CD4-positive, alpha-beta T cell treated with Interleukin-4 for 4 hours (primary cell): ENCODE data around the gene PRKCE.

Experiments
- DNase-seq: peaks from one replicate; pipeline ENCODE4 v3.0.0-alpha.2; 2020

Gene PRKCE

GRCh38 chr2:45634223-45634622 lies 17.3 kb upstream of the PRKCE start:
- no peak for DNase-seq

DNA sequence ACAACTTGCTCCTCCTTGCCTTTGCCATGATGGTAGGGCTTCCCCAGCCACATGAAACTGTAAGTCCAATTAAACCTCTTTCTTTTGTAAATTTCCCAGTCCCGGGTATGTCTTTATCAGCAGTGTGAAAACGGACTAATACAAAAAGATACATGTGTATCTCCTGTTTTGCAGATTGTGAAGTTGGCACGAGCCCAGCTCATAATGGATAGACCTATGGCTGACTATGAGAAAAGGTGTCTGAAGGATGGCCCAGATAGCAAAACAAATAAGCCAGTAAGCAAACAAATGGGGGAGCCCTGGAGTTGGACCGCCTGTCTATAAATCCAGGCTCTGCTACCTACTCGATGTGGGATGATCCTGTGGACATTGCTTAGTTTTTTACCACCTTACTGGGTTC lies 15.5 kb upstream of the PRKCE start:
- DNase-seq: no peak

GRCh38 chr2:45637440-45637839 lies 14.0 kb upstream of the PRKCE start:
- DNase-seq: no peak

DNA sequence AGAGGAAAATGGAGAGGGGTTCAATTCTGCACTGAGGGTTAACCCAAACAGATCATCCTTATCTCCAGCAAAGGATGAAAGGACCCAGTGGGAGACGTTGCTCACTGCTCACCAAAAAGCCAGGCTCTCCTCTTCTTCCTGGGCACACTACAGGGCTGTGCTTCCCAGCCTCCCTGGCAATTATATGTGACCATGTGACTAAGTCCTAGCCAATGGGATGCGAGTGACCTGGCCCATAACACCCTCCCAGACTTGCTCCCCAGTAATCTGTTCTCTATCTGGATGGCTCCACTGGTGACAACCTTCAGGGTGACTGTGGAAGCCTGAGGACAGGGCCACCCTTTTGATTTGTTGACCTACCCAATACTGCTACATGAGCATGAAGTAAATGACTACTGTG lies 10.9 kb upstream of the PRKCE start:
- DNase-seq: no peak

DNA sequence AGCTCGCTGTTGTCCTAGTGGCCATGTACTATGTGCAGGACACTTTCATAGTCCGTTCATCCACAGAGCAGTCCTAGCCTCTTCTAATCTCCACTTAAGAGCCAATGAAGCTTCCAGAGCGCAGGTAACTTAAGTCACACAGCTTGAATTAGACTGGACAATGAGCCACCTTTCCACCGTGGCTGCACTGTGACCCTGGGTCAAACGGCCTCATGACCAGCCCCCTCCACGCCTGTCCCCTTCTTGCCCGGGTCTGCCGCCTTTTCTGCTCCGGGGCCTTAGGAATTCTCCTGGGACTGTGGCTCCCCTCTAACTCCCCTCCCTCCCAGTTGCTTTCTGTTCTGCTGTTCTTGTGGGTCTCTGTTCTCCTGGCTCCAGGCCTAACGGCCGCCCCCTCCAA lies 8.4 kb upstream of the PRKCE start:
- DNase-seq: no peak

DNA sequence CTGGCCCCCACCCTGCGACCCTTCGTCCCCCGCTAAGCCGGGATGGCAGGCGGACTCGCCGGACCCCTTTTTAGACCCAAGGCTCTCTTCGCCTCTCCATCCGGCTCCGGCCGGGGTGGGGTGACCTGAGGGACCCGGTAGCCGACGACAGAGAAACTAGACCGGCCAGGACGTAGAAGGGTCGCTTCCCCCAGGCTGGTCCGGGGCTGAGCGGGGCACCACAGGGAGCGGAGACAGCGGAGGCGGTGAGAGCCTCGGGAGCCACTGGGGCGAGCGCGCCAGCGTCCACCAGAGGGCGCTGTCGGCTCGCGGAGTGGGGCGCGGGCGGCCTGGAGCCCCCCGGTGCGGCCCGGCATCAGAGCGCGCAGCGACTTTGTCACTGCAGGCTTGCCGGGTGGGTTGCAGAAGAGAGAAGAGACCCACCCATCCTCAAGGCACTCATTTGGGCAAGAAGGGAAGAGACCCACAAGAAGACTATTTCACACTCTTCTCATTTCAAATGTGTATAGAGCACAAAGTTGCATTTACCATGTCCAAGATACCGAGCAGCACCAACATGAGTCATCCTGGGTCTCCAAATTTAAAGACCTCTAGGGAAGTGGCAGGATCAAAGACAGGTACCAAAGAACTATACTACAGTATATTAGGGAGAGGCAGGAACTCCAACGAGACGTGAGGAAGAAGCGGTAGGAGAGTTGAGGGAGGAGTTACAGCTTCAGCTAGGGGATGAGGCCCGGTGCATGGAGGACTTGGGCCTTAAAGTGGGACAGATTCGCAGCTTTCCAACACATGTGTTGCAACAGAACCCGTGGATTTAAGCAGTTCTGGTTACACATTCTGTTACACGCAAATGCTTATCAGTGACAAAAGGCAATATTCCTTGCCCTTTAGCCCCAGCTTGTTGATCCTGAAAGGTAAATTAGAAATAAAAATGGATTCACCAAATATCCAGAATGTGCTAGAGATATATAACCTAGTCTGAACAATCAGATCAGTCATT lies 7.6 kb upstream of the PRKCE start:
- peak; percentile 58 for DNase-seq

GRCh38 chr2:45646289-45646688 lies 5.2 kb upstream of the PRKCE start:
- DNase-seq: no peak

- no peak for DNase-seq
Measured at GRCh38 chr2:45647356-45647755, 4.1 kb upstream of the PRKCE start.

- DNase-seq: no peak
Measured at GRCh38 chr2:45647986-45648520, 3.4 kb upstream of the PRKCE start.

GRCh38 chr2:45648636-45649035 lies 2.8 kb upstream of the PRKCE start:
- DNase-seq: no peak

DNA sequence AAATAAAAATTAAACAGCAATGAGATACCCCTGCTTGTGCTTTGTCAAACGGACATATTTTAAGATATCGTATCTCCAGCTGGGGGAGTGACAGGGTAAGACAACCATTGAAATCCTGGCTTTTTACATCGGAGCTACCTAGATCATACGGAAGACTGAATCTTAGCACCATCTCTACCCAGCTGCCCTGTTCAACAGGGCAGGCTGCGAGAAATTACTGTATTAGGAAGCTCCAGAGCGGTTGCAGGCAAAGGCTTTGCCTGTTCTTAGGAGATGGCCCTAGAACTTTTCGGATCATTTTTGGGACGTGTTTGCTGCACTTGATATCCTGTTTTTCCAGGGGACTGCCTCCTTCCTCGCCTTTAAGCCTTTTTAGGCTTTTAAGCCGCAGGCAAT lies 2.0 kb upstream of the PRKCE start:
- no peak for DNase-seq

DNA sequence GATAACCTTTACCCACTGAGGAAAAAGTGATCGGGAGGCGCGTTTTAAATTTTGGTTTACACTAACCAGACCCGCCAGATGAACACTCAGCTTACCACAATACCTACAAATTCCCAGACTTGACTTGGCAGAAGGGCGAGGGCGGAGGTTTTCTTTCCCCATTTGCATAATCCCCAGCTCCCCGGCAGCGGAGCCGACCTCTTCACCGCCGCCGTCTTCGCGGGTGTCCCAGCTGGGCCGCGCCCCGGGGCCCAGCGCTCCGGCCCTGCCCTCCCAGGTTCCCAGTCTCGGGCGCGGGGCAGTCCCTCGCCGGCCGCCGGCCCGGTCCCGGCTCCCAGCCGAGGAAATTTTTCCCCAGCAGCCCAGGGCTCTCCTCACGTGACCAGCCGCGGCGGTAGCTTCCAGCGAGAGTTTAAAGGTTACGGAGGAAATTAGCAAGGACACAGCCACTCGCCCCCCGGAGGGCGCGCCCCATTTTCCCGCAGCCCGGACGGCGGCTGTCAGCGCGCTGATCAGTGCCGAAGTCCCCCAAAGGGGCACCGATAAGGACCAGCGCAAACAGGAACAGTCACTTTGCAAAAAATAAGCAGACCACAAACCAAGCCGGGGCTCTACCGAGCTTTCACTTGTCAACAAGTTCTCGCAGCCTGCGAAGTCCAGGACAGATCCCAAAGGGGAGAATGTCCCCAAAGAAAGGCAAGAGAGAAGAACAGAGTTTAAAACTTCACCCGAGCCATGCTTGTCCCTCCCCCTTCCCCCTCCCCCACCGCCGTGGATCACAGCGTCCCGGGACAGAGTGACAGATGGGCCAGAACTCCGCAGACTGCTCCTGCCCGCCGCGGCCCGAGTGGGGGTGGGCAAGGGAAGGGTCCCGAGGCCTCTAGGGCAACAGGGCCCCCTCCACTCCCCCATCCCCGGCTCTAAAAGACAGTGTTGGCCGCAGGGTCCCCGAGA lies 1.3 kb upstream of the PRKCE start:
- peak; percentile 35 for DNase-seq

GRCh38 chr2:45650851-45651414 lies 542 bp upstream of the PRKCE start:
- DNase-seq: peak; percentile 98

GRCh38 chr2:45652090-45653031 lies 886 bp downstream of the PRKCE start:
- no peak for DNase-seq

GRCh38 chr2:45653122-45653913 lies 1.8 kb downstream of the PRKCE start:
- DNase-seq: no peak

GRCh38 chr2:45654250-45654649 lies 2.8 kb downstream of the PRKCE start:
- no peak for DNase-seq

GRCh38 chr2:45661828-45662227 lies 10.4 kb downstream of the PRKCE start:
- no peak for DNase-seq

GRCh38 chr2:45664635-45665261 lies 13.3 kb downstream of the PRKCE start:
- DNase-seq: no peak

- no peak for DNase-seq
Measured at GRCh38 chr2:45668509-45668908, 17.0 kb downstream of the PRKCE start.

GRCh38 chr2:45669032-45669486 lies 17.6 kb downstream of the PRKCE start:
- no peak for DNase-seq
